GM11168 (cell line): ENCODE data around the gene ZBTB16.

Source experiments
- in situ Hi-C: fragments of 300-500 bp; cut with MboI; formaldehyde crosslinking; loops from one replicate; pipeline ENCODE4 v1.12.0; 2022; ENCODE audit warnings: low sequenced_read_pairs; ENCODE audit not compliant: unreplicated experiment

Gene ZBTB16

GRCh38 chr11:114080769-114081168, 21.3 kb downstream of the ZBTB16 start:
- in situ Hi-C loops = no loop called here

GRCh38 chr11:114081641-114082414, 22.3 kb downstream of the ZBTB16 start:
- in situ Hi-C loops = no loop called here

- in situ Hi-C loops = no loop called here
Observed at GRCh38 chr11:114082415-114082748, 22.9 kb downstream of the ZBTB16 start.

GRCh38 chr11:114082767-114083181, 23.3 kb downstream of the ZBTB16 start:
- in situ Hi-C loops = no loop called here

GRCh38 chr11:114083391-114084252, 24.1 kb downstream of the ZBTB16 start:
- in situ Hi-C loops = no loop called here

GRCh38 chr11:114084414-114084813, 24.9 kb downstream of the ZBTB16 start:
- in situ Hi-C loops = no loop called here

- in situ Hi-C loops = no loop called here
Observed at GRCh38 chr11:114085965-114086793, 26.7 kb downstream of the ZBTB16 start.

GRCh38 chr11:114087025-114087424, 27.5 kb downstream of the ZBTB16 start:
- in situ Hi-C loops = no loop called here

GRCh38 chr11:114088216-114088615, 28.7 kb downstream of the ZBTB16 start:
- in situ Hi-C loops = no loop called here

- in situ Hi-C loops = no loop called here
Observed at GRCh38 chr11:114088836-114089235, 29.3 kb downstream of the ZBTB16 start.

GRCh38 chr11:114089748-114090147, 30.2 kb downstream of the ZBTB16 start:
- in situ Hi-C loops = no loop called here

GRCh38 chr11:114090225-114090910, 30.9 kb downstream of the ZBTB16 start:
- in situ Hi-C loops = no loop called here

- in situ Hi-C loops = no loop called here
Observed at GRCh38 chr11:114090976-114091375, 31.5 kb downstream of the ZBTB16 start.

GRCh38 chr11:114091516-114092397, 32.2 kb downstream of the ZBTB16 start:
- in situ Hi-C loops = no loop called here

- in situ Hi-C loops = no loop called here
Observed at GRCh38 chr11:114092478-114092877, 33.0 kb downstream of the ZBTB16 start.

GRCh38 chr11:114092953-114093352, 33.4 kb downstream of the ZBTB16 start:
- in situ Hi-C loops = no loop called here

GRCh38 chr11:114094516-114094915, 35.0 kb downstream of the ZBTB16 start:
- in situ Hi-C loops = no loop called here

- in situ Hi-C loops = no loop called here
Observed at GRCh38 chr11:114095899-114096298, 36.4 kb downstream of the ZBTB16 start.

- in situ Hi-C loops = no loop called here
Observed at GRCh38 chr11:114097832-114098231, 38.3 kb downstream of the ZBTB16 start.
